Tibial nerve (tissue), 4 donors: ENCODE results near the gene HID1.

Source experiments
- EP300 ChIP-seq, 2 donors: sonication (generic); formaldehyde crosslinking; IDR thresholded peaks; one replicate each; pipeline ENCODE4 v1.6.1; 2017; ENCODE audit warnings: antibody characterized with exemption in 2 of 2, mild to moderate bottlenecking in 1 of 2
- TF ChIP-seq, protein P1 (sequence below), 5 experiments: fragments of 200-600 bp in 3 of 5; fragments of 450-650 bp in 2 of 5; sonication (generic) in 3 of 5; IDR thresholded peaks; one replicate each; pipeline ENCODE4 v1.5.1; 2016 to 2019; ENCODE audit warnings: antibody characterized with exemption in 5 of 5, mild to moderate bottlenecking in 3 of 5, moderate library complexity in 2 of 5

- TF ChIP-seq, protein P1, sequence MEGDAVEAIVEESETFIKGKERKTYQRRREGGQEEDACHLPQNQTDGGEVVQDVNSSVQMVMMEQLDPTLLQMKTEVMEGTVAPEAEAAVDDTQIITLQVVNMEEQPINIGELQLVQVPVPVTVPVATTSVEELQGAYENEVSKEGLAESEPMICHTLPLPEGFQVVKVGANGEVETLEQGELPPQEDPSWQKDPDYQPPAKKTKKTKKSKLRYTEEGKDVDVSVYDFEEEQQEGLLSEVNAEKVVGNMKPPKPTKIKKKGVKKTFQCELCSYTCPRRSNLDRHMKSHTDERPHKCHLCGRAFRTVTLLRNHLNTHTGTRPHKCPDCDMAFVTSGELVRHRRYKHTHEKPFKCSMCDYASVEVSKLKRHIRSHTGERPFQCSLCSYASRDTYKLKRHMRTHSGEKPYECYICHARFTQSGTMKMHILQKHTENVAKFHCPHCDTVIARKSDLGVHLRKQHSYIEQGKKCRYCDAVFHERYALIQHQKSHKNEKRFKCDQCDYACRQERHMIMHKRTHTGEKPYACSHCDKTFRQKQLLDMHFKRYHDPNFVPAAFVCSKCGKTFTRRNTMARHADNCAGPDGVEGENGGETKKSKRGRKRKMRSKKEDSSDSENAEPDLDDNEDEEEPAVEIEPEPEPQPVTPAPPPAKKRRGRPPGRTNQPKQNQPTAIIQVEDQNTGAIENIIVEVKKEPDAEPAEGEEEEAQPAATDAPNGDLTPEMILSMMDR (IDR thresholded peaks at IDR 0.05): no peak
- no peak for TF ChIP-seq EP300 (IDR thresholded peaks at IDR 0.05)
Observed at GRCh38 chr17:74924250-74924948, 48.2 kb downstream of the HID1 start, which contains the start of gene OTOP2.
